ENCODE data around the gene VTI1A.

Gene VTI1A

GRCh38 chr10:112675560-112676083, 228.6 kb downstream of the VTI1A start:
- no peak overlapping the region for H2AFZ ChIP-seq (ENCODE audit: low read length)
- no peaks in the 10 kb centered on the region for H3F3A ChIP-seq (ENCODE audit: insufficient read depth, low read length)
- TF ChIP-seq CTCF (IDR thresholded peaks at IDR 0.05; ENCODE audit: low read length) = no peak
- no peak for TF ChIP-seq EZH2 (optimal IDR thresholded peaks at IDR 0.05; ENCODE audit: low read depth, low read length)
- TF ChIP-seq EZH2phosphoT487 (IDR thresholded peaks at IDR 0.05; ENCODE audit: low read length) = no peak
- H3K9me2 ChIP-seq (replicated peaks; ENCODE audit: insufficient read depth, low read length) = no peaks in the 10 kb centered on the region
- H3K4me3 ChIP-seq (ENCODE audit: low read length) = no peak overlapping the region
- H3K36me3 ChIP-seq (replicated peaks; ENCODE audit: insufficient read depth, low read length) = no peaks in the 10 kb centered on the region
- no peak overlapping the region for H3K9ac ChIP-seq (ENCODE audit: low read length)
- H3K4me2 ChIP-seq (ENCODE audit: low read depth, low read length) = no peak overlapping the region
- H3K4me1 ChIP-seq (ENCODE audit: low read length) = no peaks in the 10 kb centered on the region
- H3K79me2 ChIP-seq (ENCODE audit: low read length) = no peaks in the 10 kb centered on the region
- no peak overlapping the region for H3K27ac ChIP-seq (ENCODE audit: low read length)
- H3K9me3 ChIP-seq (replicated peaks; ENCODE audit: insufficient read depth, low read length) = no peaks in the 10 kb centered on the region
- no peaks in the 10 kb centered on the region for H4K20me1 ChIP-seq (ENCODE audit: insufficient read depth, low read length)
- H3K27me3 ChIP-seq (replicated peaks; ENCODE audit: insufficient read depth, low read length) = no peaks in the 10 kb centered on the region
- DNase-seq = no peak

- TF ChIP-seq EZH2phosphoT487 (IDR thresholded peaks at IDR 0.05; ENCODE audit: low read length) (no peak), EZH2 (optimal IDR thresholded peaks at IDR 0.05; ENCODE audit: low read depth, low read length) (no peak), CTCF (IDR thresholded peaks at IDR 0.05; ENCODE audit: low read length) (no peak)
- H3K4me3 ChIP-seq (ENCODE audit: low read length) = no peak overlapping the region
- H3K79me2 ChIP-seq (ENCODE audit: low read length) = no peaks in the 10 kb centered on the region
- H3K9me3 ChIP-seq (replicated peaks; ENCODE audit: insufficient read depth, low read length) = no peaks in the 10 kb centered on the region
- no peaks in the 10 kb centered on the region for H3K9me2 ChIP-seq (replicated peaks; ENCODE audit: insufficient read depth, low read length)
- H3K4me2 ChIP-seq (ENCODE audit: low read depth, low read length) = no peak overlapping the region
- H2AFZ ChIP-seq (ENCODE audit: low read length) = no peak overlapping the region
- H3F3A ChIP-seq (ENCODE audit: insufficient read depth, low read length) = no peaks in the 10 kb centered on the region
- no peak overlapping the region for H3K27ac ChIP-seq (ENCODE audit: low read length)
- no peaks in the 10 kb centered on the region for H3K27me3 ChIP-seq (replicated peaks; ENCODE audit: insufficient read depth, low read length)
- no peak for DNase-seq
- H4K20me1 ChIP-seq (ENCODE audit: insufficient read depth, low read length) = no peaks in the 10 kb centered on the region
- H3K9ac ChIP-seq (ENCODE audit: low read length) = no peak overlapping the region
- no peaks in the 10 kb centered on the region for H3K36me3 ChIP-seq (replicated peaks; ENCODE audit: insufficient read depth, low read length)
- H3K4me1 ChIP-seq (ENCODE audit: low read length) = no peaks in the 10 kb centered on the region
These were observed 230.7 kb downstream of the VTI1A start for GRCh38 chr10:112677689-112678088.

GRCh38 chr10:112678581-112678980, 231.6 kb downstream of the VTI1A start:
- DNase-seq = no peak
- H3K4me1 ChIP-seq (ENCODE audit: low read length) = no peaks in the 10 kb centered on the region
- H2AFZ ChIP-seq (ENCODE audit: low read length) = no peak overlapping the region
- H3K79me2 ChIP-seq (ENCODE audit: low read length) = no peaks in the 10 kb centered on the region
- no peaks in the 10 kb centered on the region for H3K9me3 ChIP-seq (replicated peaks; ENCODE audit: insufficient read depth, low read length)
- H4K20me1 ChIP-seq (ENCODE audit: insufficient read depth, low read length) = no peaks in the 10 kb centered on the region
- H3K4me2 ChIP-seq (ENCODE audit: low read depth, low read length) = no peak overlapping the region
- H3F3A ChIP-seq (ENCODE audit: insufficient read depth, low read length) = no peaks in the 10 kb centered on the region
- H3K9ac ChIP-seq (ENCODE audit: low read length) = no peak overlapping the region
- TF ChIP-seq EZH2phosphoT487 (IDR thresholded peaks at IDR 0.05; ENCODE audit: low read length) (no peak), CTCF (IDR thresholded peaks at IDR 0.05; ENCODE audit: low read length) (no peak), EZH2 (optimal IDR thresholded peaks at IDR 0.05; ENCODE audit: low read depth, low read length) (no peak)
- H3K4me3 ChIP-seq (ENCODE audit: low read length) = no peak overlapping the region
- no peaks in the 10 kb centered on the region for H3K9me2 ChIP-seq (replicated peaks; ENCODE audit: insufficient read depth, low read length)
- no peak overlapping the region for H3K27ac ChIP-seq (ENCODE audit: low read length)
- no peaks in the 10 kb centered on the region for H3K27me3 ChIP-seq (replicated peaks; ENCODE audit: insufficient read depth, low read length)
- H3K36me3 ChIP-seq (replicated peaks; ENCODE audit: insufficient read depth, low read length) = no peaks in the 10 kb centered on the region
